Measurements from ENCODE around the gene CCDC12. TPM values are rescaled to one million over a fixed set of nuclear protein-coding genes. Genes with fewer than 3 reads are reported as not detected.

CCDC12 gene
- total RNA-seq, 6 experiments from 2014 or later, result 14.6 to 24.2 (median 17.0) TPM

GRCh38 chr3:46959161-46959511, 17.4 kb downstream of the CCDC12 start:
- Histone ChIP-seq H3K27ac (peak overlapping the region in 1 of 3 donors; percentile 37), H3K4me1 (peaks cover 0 to 58% (median 8%) of the 10 kb centered on the region in 4 donors), H3K36me3 (no peaks in the 10 kb centered on the region), H3K9me3 (no peaks in the 10 kb centered on the region), H3K4me3 (no peak overlapping the region), H3K27me3 (no peaks in the 10 kb centered on the region)
- 80% methylated on average over 5 of the region's 6 CpGs for WGBS (ENCODE audit: insufficient coverage, low coverage, low lambda C conversion rate, missing lambda C conversion rate)
- intact Hi-C loops (cut with DNase I), result no loop called here
- no peak for TF ChIP-seq POLR2A (IDR thresholded peaks at IDR 0.05)
- TF ChIP-seq CTCF (IDR thresholded peaks at IDR 0.05), result no peak
- DNase-seq, result no peak
- ATAC-seq, result peak; percentile 5 to 42 (median 26)

- DNase-seq, result no peak
Measured at GRCh38 chr3:46958467-46959160, 17.9 kb downstream of the CCDC12 start.

GRCh38 chr3:46957092-46957820, 19.3 kb downstream of the CCDC12 start:
- Histone ChIP-seq H3K27ac (peak overlapping the region in 1 of 3 donors; percentile 59), H3K4me1 (peaks cover 0 to 61% (median 8%) of the 10 kb centered on the region in 4 donors)
- DNase-seq, result no peak

More at GRCh38 chr3:46958467-46959160, 17.9 kb downstream of the CCDC12 start:
- TF ChIP-seq POLR2A (IDR thresholded peaks at IDR 0.05) (no peak), CTCF (IDR thresholded peaks at IDR 0.05) (no peak)
- Histone ChIP-seq H3K4me3 (no peak overlapping the region), H3K4me1 (peaks cover 0 to 58% (median 8%) of the 10 kb centered on the region in 4 donors), H3K27ac (peak overlapping the region in 1 of 3 donors; percentile 37), H3K36me3 (no peaks in the 10 kb centered on the region), H3K27me3 (no peaks in the 10 kb centered on the region), H3K9me3 (no peaks in the 10 kb centered on the region)
- ATAC-seq, result no peak
- intact Hi-C loops (cut with DNase I), result no loop called here
- WGBS (ENCODE audit: insufficient coverage, low coverage, low lambda C conversion rate, missing lambda C conversion rate), result 62% methylated on average over 9 of the region's 9 CpGs

GRCh38 chr3:46955801-46956259, 20.7 kb downstream of the CCDC12 start:
- no peak for DNase-seq
- Histone ChIP-seq H3K27me3 (no peaks in the 10 kb centered on the region), H3K4me1 (peaks cover 0 to 51% (median 7%) of the 10 kb centered on the region in 4 donors), H3K9me3 (no peaks in the 10 kb centered on the region), H3K4me3 (no peak overlapping the region), H3K36me3 (no peaks in the 10 kb centered on the region), H3K27ac (peak overlapping the region in 1 of 3 donors; percentile 59)
- TF ChIP-seq POLR2A (IDR thresholded peaks at IDR 0.05) (no peak), CTCF (IDR thresholded peaks at IDR 0.05) (no peak)
- ATAC-seq, result no peak
- intact Hi-C loops (cut with DNase I), result no loop called here
- WGBS (ENCODE audit: insufficient coverage, low coverage, low lambda C conversion rate, missing lambda C conversion rate), result 63% methylated on average over 2 of the region's 3 CpGs

More at GRCh38 chr3:46957092-46957820, 19.3 kb downstream of the CCDC12 start:
- no peaks in the 10 kb centered on the region for H3K9me3 ChIP-seq
- TF ChIP-seq CTCF (IDR thresholded peaks at IDR 0.05), result no peak
- no peak for TF ChIP-seq POLR2A (IDR thresholded peaks at IDR 0.05)
- no peaks in the 10 kb centered on the region for H3K36me3 ChIP-seq
- intact Hi-C loops (cut with DNase I), result no loop called here
- H3K27me3 ChIP-seq, result no peaks in the 10 kb centered on the region
- WGBS (ENCODE audit: insufficient coverage, low coverage, low lambda C conversion rate, missing lambda C conversion rate), result 24% methylated on average over 9 of the region's 11 CpGs
- no peak overlapping the region for H3K4me3 ChIP-seq
- ATAC-seq, result peak in 3 of 4 donors; percentile 14 to 45 (median 30)
